GM19467 (cell line): ENCODE measurements around the gene LBHD1.
"Not testable (repeated sequence)": the region's sequence is repeated elsewhere in the genome, so short reads cannot be mapped to it uniquely, and the experiment has no call there.

Experiments
- ATAC-seq: cut with Tn5 transposase; IDR thresholded peaks from one replicate; pipeline ENCODE4 v1.9.1; 2021; ENCODE audit warnings: mild to moderate bottlenecking, moderate library complexity; ENCODE audit not compliant: unreplicated experiment

LBHD1 gene

DNA sequence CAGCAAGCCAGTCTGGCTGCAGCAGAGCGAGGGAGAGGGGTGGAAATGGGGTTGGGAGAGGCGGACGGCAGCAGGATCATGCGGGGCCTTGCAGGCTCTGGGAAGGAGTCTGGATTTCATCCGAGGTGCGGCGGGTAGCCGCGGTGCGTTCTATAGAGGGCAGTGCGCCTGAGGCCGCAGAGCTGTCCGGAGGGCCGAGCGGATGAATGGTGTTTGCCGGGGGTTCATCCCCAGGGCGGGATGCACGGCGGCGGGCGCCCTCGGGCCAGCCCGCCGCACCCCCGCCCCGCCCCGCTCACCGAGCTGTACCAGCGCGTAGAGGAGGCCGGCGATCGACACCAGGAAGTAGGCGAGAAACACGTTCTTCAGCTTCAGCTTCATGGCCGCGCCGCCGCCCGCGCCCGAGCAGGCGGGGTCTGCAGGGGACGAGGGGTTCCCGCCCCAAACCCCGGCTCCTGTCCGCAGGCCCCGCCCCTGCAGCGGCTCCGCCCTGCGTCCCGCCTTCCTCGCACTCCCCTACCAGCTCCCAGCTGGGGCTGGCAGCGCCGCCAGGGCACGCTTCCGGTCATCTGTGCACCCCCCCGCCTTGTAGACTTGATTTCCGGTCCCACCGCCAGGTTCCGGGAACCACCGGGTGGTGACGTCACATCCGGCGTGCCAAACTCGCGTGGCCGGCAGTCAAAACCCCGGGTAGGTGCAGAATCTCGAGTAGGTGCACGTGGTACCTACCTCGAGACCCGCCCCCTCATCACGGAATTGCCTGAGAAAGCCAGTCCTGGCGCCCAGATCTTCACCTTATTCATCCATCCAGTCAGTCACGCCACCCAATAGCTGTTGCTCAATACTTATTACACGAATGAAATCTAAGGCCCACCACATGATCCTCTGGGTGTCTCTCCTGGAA lies 50.2 kb downstream of the LBHD1 start, which contains the start of gene B3GAT3:
Gene B3GAT3 (minus strand): TSS at position 420 of the 904 bp plus-strand sequence. CDS start 39 bp downstream, at position 381.
- ATAC-seq = peak; percentile 90

DNA sequence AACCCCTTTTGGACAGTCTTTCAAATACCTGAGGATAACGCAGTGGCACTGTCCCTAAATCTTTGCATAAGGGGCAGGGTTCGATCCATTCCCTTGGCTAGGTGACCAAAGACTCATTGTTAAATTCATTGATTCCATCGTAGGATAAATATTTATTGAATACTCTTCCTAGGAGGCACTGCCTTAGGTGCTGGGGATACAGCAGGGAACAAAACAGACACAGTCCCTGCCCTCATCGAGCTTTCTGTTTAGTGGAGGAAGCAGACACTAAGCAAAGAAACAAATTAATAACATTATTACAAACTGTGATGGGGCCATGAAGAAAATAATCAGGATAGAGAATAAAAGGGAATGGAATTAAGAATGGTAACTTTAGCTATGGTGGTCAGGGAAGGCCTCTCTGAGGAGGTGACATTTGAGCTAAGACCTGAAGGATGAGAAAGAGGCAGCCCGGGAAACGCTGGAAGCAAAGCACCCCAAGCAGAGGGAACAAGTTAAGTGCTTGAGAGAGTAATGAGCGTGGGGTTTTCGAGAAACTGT lies 51.0 kb downstream of the LBHD1 start:
- no peak for ATAC-seq

DNA sequence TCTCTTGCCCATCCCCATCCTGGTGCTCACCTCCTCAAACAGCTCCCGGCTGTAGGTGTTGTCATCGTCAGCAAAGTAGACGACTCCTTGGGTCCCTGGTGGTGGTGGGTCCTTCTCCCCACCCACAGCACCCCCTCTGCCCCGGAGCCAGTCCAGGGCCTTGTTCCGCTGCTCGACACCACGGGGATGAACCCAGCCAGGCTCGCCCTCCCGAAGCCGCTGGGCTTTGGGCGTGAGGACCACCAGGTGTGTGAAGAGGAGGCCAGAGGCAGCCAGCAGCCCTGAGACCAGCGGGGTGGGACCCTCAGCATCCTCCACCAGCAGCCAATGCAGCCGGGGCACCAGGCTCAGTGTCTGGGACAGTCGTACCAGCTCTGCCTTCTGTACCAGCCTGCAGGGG lies 55.1 kb downstream of the LBHD1 start:
- not testable (repeated sequence) for ATAC-seq

DNA sequence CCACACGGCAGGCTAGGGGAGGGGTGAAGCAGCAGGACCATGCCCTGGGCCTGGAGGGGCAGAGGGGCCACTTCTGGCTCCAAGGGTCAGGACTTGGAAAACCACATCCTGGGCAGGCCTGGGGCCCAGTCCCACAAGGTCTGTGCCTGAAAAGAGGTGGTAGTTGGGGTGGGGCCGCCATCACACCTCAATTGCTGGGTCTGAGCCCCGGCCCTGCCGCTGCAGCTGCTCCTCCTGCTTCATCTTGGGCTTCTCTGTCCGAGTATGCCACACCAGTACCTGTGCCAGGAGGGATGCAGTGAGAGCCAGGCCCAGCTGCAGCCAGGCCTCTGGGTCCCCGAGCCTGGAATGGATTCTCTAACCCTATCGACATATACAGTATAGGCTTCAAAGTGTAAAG lies 56.5 kb downstream of the LBHD1 start:
- ATAC-seq = no peak

DNA sequence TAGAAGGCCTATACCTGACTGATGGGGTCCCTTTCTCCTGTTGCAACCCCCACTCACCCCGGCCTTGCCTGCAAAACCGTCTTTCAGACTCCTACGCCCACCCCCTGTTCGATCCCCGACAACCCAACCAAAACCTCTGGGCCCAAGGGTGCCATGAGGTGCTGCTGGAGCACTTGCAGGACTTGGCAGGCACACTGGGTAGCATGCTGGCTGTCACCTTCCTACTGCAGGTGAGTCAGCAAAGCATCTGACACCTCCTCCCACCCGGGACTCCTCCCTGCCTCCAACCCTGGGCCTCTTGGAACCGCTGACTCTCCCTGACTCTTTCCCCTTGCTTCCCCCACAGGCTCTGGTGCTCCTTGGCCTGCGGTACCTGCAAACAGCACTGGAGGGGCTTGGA lies 57.8 kb downstream of the LBHD1 start:
- no peak for ATAC-seq

DNA sequence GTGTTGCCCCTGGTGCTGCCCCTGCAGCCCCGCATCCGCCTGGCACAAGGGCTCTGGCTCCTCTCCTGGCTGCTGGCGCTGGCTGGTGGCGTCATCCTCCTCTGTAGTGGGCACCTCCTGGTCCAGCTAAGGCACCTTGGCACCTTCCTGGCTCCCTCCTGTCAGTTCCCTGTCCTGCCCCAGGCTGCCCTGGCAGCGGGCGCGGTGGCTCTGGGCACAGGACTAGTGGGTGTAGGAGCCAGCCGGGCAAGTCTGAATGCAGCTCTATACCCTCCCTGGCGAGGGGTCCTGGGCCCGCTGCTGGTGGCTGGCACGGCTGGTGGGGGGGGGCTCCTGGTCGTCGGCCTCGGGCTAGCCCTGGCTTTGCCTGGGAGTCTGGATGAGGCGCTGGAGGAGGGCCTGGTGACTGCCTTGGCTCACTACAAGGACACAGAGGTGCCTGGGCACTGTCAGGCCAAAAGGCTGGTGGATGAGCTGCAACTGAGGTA lies 58.7 kb downstream of the LBHD1 start:
- no peak for ATAC-seq
